H1 (cell line): ENCODE results near the gene GALP. TPM values are rescaled to one million over a fixed set of nuclear protein-coding genes. Genes with fewer than 3 reads are reported as not detected.

Experiments
- CTCF ChIA-PET: fragments of 300-600 bp; sonication (Branson Sonifier 250); formaldehyde crosslinking; loops from one replicate; lab custom pipeline; 2021; ENCODE audit not compliant: partially characterized antibody; lab: Charles Lee
- POLR2A ChIA-PET: fragments of 300-600 bp; sonication (Branson Sonifier 250); formaldehyde crosslinking; loops from one replicate; lab custom pipeline; 2021; ENCODE audit warnings: inconsistent platforms; ENCODE audit not compliant: partially characterized antibody; lab: Charles Lee
- DNase-seq, 2 experiments: peaks; one replicate each; pipeline versions ENCODE4 v3.0.0 to v3.0.0-alpha.2; 2010 to 2022; ENCODE audit warnings: low spot score in 2 of 2, low read depth in 1 of 2, mixed read lengths in 1 of 2
- FAIRE-seq: peaks from 2 replicates; lab custom pipeline; 2011; peaks lifted over from hg19 to GRCh38; lab: Jason Lieb, UNC
- H2AFZ ChIP-seq: 2 replicates; pipeline ENCODE4 v1.8.1; 2012; ENCODE audit warnings: low read length, inconsistent platforms
- H2AK5ac ChIP-seq: 2 replicates; pipeline ENCODE4 v1.6.1; 2013; ENCODE audit warnings: low read depth, low read length
- H2BK120ac ChIP-seq: replicated peaks from 2 replicates; pipeline ENCODE3; 2013; ENCODE audit warnings: low read depth, low read length, inconsistent platforms
- H2BK12ac ChIP-seq: 2 replicates; pipeline ENCODE4 v1.6.1; 2013; ENCODE audit warnings: low read depth, low read length
- H2BK15ac ChIP-seq: 2 replicates; pipeline ENCODE4 v1.6.1; 2013; ENCODE audit warnings: low read length
- H2BK20ac ChIP-seq: 2 replicates; pipeline ENCODE4 v1.6.1; 2013; ENCODE audit warnings: low read length
- H2BK5ac ChIP-seq: 2 replicates; pipeline ENCODE4 v1.6.1; 2013; ENCODE audit warnings: low read depth, low read length
- H3K14ac ChIP-seq: 2 replicates; pipeline ENCODE4 v1.6.1; 2013; ENCODE audit warnings: inconsistent platforms; ENCODE audit not compliant: insufficient read length
- H3K18ac ChIP-seq: 2 replicates; pipeline ENCODE4 v1.6.1; 2013; ENCODE audit warnings: low read length; ENCODE audit errors: extremely low read depth
- H3K23ac ChIP-seq: 2 replicates; pipeline ENCODE4 v1.6.1; 2013; ENCODE audit warnings: inconsistent platforms; ENCODE audit not compliant: insufficient read length
- H3K23me2 ChIP-seq: 2 replicates; pipeline ENCODE4 v1.6.1; 2013; ENCODE audit warnings: low read depth, low read length
- H3K27ac ChIP-seq: 2 replicates; pipeline ENCODE4 v1.6.1; 2011; ENCODE audit warnings: low read depth, low read length, inconsistent platforms
- H3K27me3 ChIP-seq, 4 experiments: replicated peaks in 1 of 4; 1 replicate in 1 of 4; 2 replicates in 3 of 4; pipeline versions ENCODE4 v1.6.1 to v1.8.1; 2011 to 2013; ENCODE audit warnings: low read length in 3 of 4, mild to moderate bottlenecking in 3 of 4, inconsistent platforms in 2 of 4, mixed read lengths in 2 of 4, moderate library complexity in 1 of 4; ENCODE audit not compliant: control insufficient read depth in 3 of 4, insufficient read depth in 3 of 4; ENCODE audit errors: extremely low read depth in 1 of 4
- H3K36me3 ChIP-seq, 4 experiments: 2 replicates each; pipeline versions ENCODE4 v1.6.1 to v1.8.1; 2011 to 2013; ENCODE audit warnings: mild to moderate bottlenecking in 4 of 4, low read length in 3 of 4, moderate library complexity in 2 of 4, control low read depth in 1 of 4, inconsistent platforms in 1 of 4; ENCODE audit not compliant: insufficient read depth in 4 of 4, control insufficient read depth in 2 of 4
- H3K4ac ChIP-seq: replicated peaks from 2 replicates; pipeline ENCODE3; 2013; ENCODE audit warnings: low read length, low read depth, mixed read lengths, inconsistent platforms; ENCODE audit not compliant: insufficient read length
- H3K4me1 ChIP-seq, 4 experiments: replicated peaks in 1 of 4; 1 replicate in 1 of 4; 2 replicates in 3 of 4; pipeline versions ENCODE4 v1.6.1 to v1.8.1; 2011 to 2013; ENCODE audit warnings: low read length in 3 of 4, inconsistent platforms in 2 of 4, mixed read lengths in 1 of 4; ENCODE audit not compliant: insufficient read depth in 4 of 4, control insufficient read depth in 3 of 4
- H3K4me2 ChIP-seq, 2 experiments: 2 replicates each; pipeline versions ENCODE4 v1.6.1 to v1.8.1; 2011 to 2013; ENCODE audit warnings: low read depth in 2 of 2, low read length in 2 of 2, control low read depth in 1 of 2, inconsistent platforms in 1 of 2, mild to moderate bottlenecking in 1 of 2; ENCODE audit not compliant: insufficient read depth in 1 of 2
- H3K4me3 ChIP-seq, 4 experiments: fragments of 200-600, 300-600 bp in 1 of 4; sonication (generic), shearing (Covaris generic), sonication (Bioruptor Twin) in 1 of 4; 2 replicates each; pipeline versions ENCODE4 v1.5.1 to v1.8.1; 2011 to 2016; ENCODE audit warnings: low read length in 4 of 4, low read depth in 3 of 4, control low read depth in 2 of 4, inconsistent platforms in 2 of 4, mild to moderate bottlenecking in 2 of 4, mixed read lengths in 1 of 4, moderate library complexity in 1 of 4; ENCODE audit not compliant: insufficient read depth in 2 of 4; ENCODE audit errors: extremely low read depth in 1 of 4
- H3K56ac ChIP-seq: replicated peaks from 2 replicates; pipeline ENCODE3; 2013; ENCODE audit warnings: low read depth, mild to moderate bottlenecking, mixed read lengths, low read length, inconsistent platforms; ENCODE audit not compliant: insufficient read length
- H3K79me1 ChIP-seq: 2 replicates; pipeline ENCODE4 v1.6.1; 2013; ENCODE audit warnings: low read depth, low read length, control low read depth
- H3K79me2 ChIP-seq, 2 experiments: 2 replicates each; pipeline versions ENCODE4 v1.6.1 to v1.8.1; 2012 to 2013; ENCODE audit warnings: low read length in 2 of 2, mild to moderate bottlenecking in 2 of 2, inconsistent platforms in 1 of 2; ENCODE audit not compliant: insufficient read depth in 2 of 2, control insufficient read depth in 1 of 2
- H3K9ac ChIP-seq, 4 experiments: replicated peaks in 1 of 4; 1 replicate in 1 of 4; 2 replicates in 3 of 4; pipeline versions ENCODE4 v1.6.1 to v1.8.1; 2011 to 2013; ENCODE audit warnings: low read depth in 3 of 4, low read length in 3 of 4, control low read depth in 2 of 4, mild to moderate bottlenecking in 2 of 4, moderate library complexity in 2 of 4, inconsistent platforms in 1 of 4; ENCODE audit errors: extremely low read depth in 1 of 4
- H3K9me3 ChIP-seq, 2 experiments: 2 replicates each; pipeline versions ENCODE4 v1.6.1 to v1.8.1; 2012 to 2013; ENCODE audit warnings: mild to moderate bottlenecking in 2 of 2, moderate library complexity in 2 of 2, control low read depth in 1 of 2, inconsistent platforms in 1 of 2, low read depth in 1 of 2, low read length in 1 of 2, mixed read lengths in 1 of 2; ENCODE audit not compliant: insufficient read depth in 2 of 2
- H4K20me1 ChIP-seq, 2 experiments: replicated peaks in 1 of 2; 2 replicates each; pipeline versions ENCODE3 to v1.8.1; 2011 to 2013; ENCODE audit warnings: inconsistent platforms in 2 of 2, low read length in 2 of 2, mild to moderate bottlenecking in 1 of 2; ENCODE audit not compliant: insufficient read depth in 2 of 2, control insufficient read depth in 1 of 2
- H4K5ac ChIP-seq: 2 replicates; pipeline ENCODE4 v1.6.1; 2013; ENCODE audit warnings: low read length, low read depth, mixed read lengths, inconsistent platforms; ENCODE audit not compliant: insufficient read length
- H4K8ac ChIP-seq: 2 replicates; pipeline ENCODE4 v1.8.0; 2013; ENCODE audit warnings: mild to moderate bottlenecking, moderate library complexity, low read length, inconsistent platforms; ENCODE audit not compliant: insufficient read depth; ENCODE audit errors: extremely low read depth
- H4K91ac ChIP-seq: replicated peaks from 2 replicates; pipeline ENCODE3; 2013; ENCODE audit warnings: low read length, mixed read lengths, inconsistent platforms; ENCODE audit not compliant: insufficient read length
- CBX5 ChIP-seq: fragments of 300-800, 300-1000 bp; sonication (generic); IDR thresholded peaks from 2 replicates; pipeline ENCODE4 v1.7.1; 2016; ENCODE audit warnings: antibody characterized with exemption, low read length, low read depth
- EP300 ChIP-seq, 2 experiments: IDR thresholded peaks; 1 replicate in 1 of 2; 2 replicates in 1 of 2; pipeline ENCODE4 v1.6.1; 2011 to 2012; ENCODE audit warnings: low read depth in 2 of 2, low read length in 2 of 2, mild to moderate bottlenecking in 2 of 2, borderline replicate concordance in 1 of 2, inconsistent platforms in 1 of 2, moderate library complexity in 1 of 2
- GABPA ChIP-seq: IDR thresholded peaks from 2 replicates; pipeline ENCODE4 v1.6.1; 2011; ENCODE audit warnings: mild to moderate bottlenecking, low read length, moderate library complexity, borderline replicate concordance; ENCODE audit not compliant: insufficient read depth
- RAD21 ChIP-seq, 2 experiments: IDR thresholded peaks in 1 of 2; conservative IDR thresholded peaks in 1 of 2; 2 replicates each; pipeline ENCODE4 v1.6.1; 2011; ENCODE audit warnings: low read depth in 2 of 2, low read length in 2 of 2, improper control_type of control experiment in 1 of 2, inconsistent platforms in 1 of 2, mild to moderate bottlenecking in 1 of 2, moderate library complexity in 1 of 2
- WGBS, 2 experiments: shearing (Covaris generic) in 1 of 2; methylation state at CpG; one replicate each; pipeline versions ENCODE4 v1.1.6 to v1.1.7; 2013 to 2015; ENCODE audit warnings: low lambda C conversion rate in 2 of 2, mixed read lengths in 2 of 2, inconsistent platforms in 1 of 2, low coverage in 1 of 2, missing lambda C conversion rate in 1 of 2; ENCODE audit not compliant: insufficient replicate concordance in 2 of 2, insufficient coverage in 1 of 2, insufficient read length in 1 of 2; ENCODE audit errors: extremely low coverage in 1 of 2, missing lambda C conversion rate in 1 of 2; 5-methylcytosine and 5-hydroxymethylcytosine counted together
- polyA plus RNA-seq, 7 experiments: library from polyadenylated mRNA; depleted of rRNA in 3 of 7; stranded (reverse) in 5 of 7; unstranded in 2 of 7; fragments of >200 nt in 5 of 7; fragments of 200-250 nt in 2 of 7; gene quantifications; 1 replicate in 5 of 7; 2 replicates in 1 of 7; 4 replicates in 1 of 7; pipeline versions ENCODE4 v1.2.1 to v1.2.3, GENCODE V29; 2011 to 2013; ENCODE audit warnings: missing spikeins in 2 of 7, mixed read lengths in 2 of 7
- total RNA-seq: library from RNA; stranded (reverse); fragmentation: NEBNext Ultra II Directional; extraction: Animal tissue kit (Norgen Biotek cat#: 25700); gene quantifications from 2 replicates; pipeline ENCODE4 v1.2.1, GENCODE V29; 2021

GALP gene
- total and polyA plus RNA-seq, 2 of the 8 experiments (the other 6 are each of a cell fraction or from before 2014, with no cell fraction given), result 0.14 TPM; not detected in 1

DNA sequence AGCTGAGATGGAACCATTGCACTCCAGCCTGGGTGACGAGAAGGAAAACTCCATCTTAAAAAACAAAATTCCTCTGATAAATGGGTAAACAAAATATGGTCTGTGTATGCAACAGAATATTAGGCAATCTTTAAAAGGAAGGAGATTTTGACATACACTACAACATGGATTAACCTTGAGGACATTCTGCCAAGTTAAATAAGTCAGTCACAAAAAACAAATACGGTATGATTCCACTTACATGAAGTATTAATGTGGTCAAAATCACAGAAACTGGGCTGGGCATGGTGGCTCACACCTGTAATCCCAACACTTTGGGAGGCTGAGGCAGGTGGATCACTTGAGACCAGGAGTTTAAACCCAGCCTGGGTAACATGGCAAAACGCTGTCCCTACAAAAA lies 37.7 kb upstream of the GALP start:
- Histone ChIP-seq H2AK5ac (no peak overlapping the region), H4K8ac (no peak overlapping the region), H3K4me3 (no peak overlapping the region), H4K20me1 (peaks cover 0 to 2% of the 10 kb centered on the region in 2 experiments), H4K5ac (no peak overlapping the region), H3K18ac (no peak overlapping the region), H3K36me3 (no peaks in the 10 kb centered on the region), H2BK120ac (no peak overlapping the region), H3K14ac (no peak overlapping the region), H2BK5ac (no peak overlapping the region), H3K27ac (no peak overlapping the region), H3K23ac (no peak overlapping the region), H3K4ac (no peak overlapping the region), H3K9ac (no peak overlapping the region), H3K9me3 (no peaks in the 10 kb centered on the region), H2BK15ac (no peak overlapping the region), H3K23me2 (peaks cover 10% of the 10 kb centered on the region), H3K4me1 (peaks cover 7 to 20% (median 9%) of the 10 kb centered on the region in 4 experiments), H4K91ac (no peak overlapping the region), H3K4me2 (no peak overlapping the region), H2AFZ (no peak overlapping the region), H2BK20ac (no peak overlapping the region), H3K79me1 (peaks cover 5% of the 10 kb centered on the region; the same call in 1 of the 2 replicates), H3K79me2 (peaks cover 0 to 15% of the 10 kb centered on the region in 2 experiments; a peak in 2 of 4 replicates), H2BK12ac (no peak overlapping the region), H3K56ac (no peak overlapping the region), H3K27me3 (no peaks in the 10 kb centered on the region)
- WGBS, 2 experiments, result 93% methylated on average over 2 of the region's 3 CpGs; no CpG with 5 or more reads in 1 of the 2 experiments
- ChIA-PET CTCF (interaction anchor here (0.7 to 7.1 kb wide), 8 partner anchors 9 to 171 kb away, joined by 3 to 35 read pairs (median 3); no protein-coding TSS in a partner anchor), POLR2A (interaction anchor here (0.8 to 3.0 kb wide), 4 partner anchors 10 to 57 kb away, joined by 3 to 8 read pairs (median 4); no protein-coding TSS in a partner anchor)
- DNase-seq, result no peak
- FAIRE-seq, result no peak
- TF ChIP-seq GABPA, result no peak
- TF ChIP-seq CBX5, result no peak
- no peak for TF ChIP-seq RAD21 (IDR thresholded peaks at IDR 0.05 in 1 of 2, conservative IDR thresholded peaks at IDR 0.05 in 1 of 2; ENCODE audit: low read depth in 2 of 2, low read length in 2 of 2)
- TF ChIP-seq EP300 (IDR thresholded peaks at IDR 0.05; ENCODE audit: borderline replicate concordance in 1 of 2, low read depth in 2 of 2, low read length in 2 of 2), result no peak
